Natural killer cell treated with Interleukin-12 subunit alpha and Interleukin-12 subunit beta and Interleukin-15 and Interleukin-18, amount 100 ng/mL, for 72 hours (primary cell): ENCODE results near the gene RNF133. TPM values are rescaled to one million over a fixed set of nuclear protein-coding genes. Genes with fewer than 3 reads are reported as not detected.
"Not testable (repeated sequence)": the region's sequence is repeated elsewhere in the genome, so short reads cannot be mapped to it uniquely, and the experiment has no call there.

Source experiments
- ATAC-seq, 2 donors: fragments of 150-1000 bp; cut with Tn5 transposase in 1 of 2; sonication (Bioruptor Pico), chemical (Tn5 transposase) in 1 of 2; 2 replicates each; pipeline ENCODE4 v1.10.0; 2021
- DNase-seq: peaks from one replicate; pipeline ENCODE4 v3.0.0; 2022; ENCODE audit warnings: low spot score
- H3K27ac Mint-ChIP-seq, 2 donors: 1 replicate in 1 of 2; 2 replicates in 1 of 2; pipeline ENCODE4 v1.8.0; 2022; ENCODE audit warnings: mixed read lengths in 2 of 2, mild to moderate bottlenecking in 1 of 2, moderate library complexity in 1 of 2
- H3K27me3 Mint-ChIP-seq, 2 donors: 1 replicate in 1 of 2; 2 replicates in 1 of 2; pipeline ENCODE4 v1.8.0; 2022; ENCODE audit warnings: mixed read lengths in 2 of 2
- H3K36me3 Mint-ChIP-seq: one replicate; pipeline ENCODE4 v1.8.0; 2022; ENCODE audit warnings: mixed read lengths
- H3K4me1 Mint-ChIP-seq, 2 donors: 1 replicate in 1 of 2; 2 replicates in 1 of 2; pipeline ENCODE4 v1.8.0; 2022; ENCODE audit warnings: low read depth in 2 of 2, mixed read lengths in 2 of 2, mild to moderate bottlenecking in 1 of 2
- H3K4me3 Mint-ChIP-seq: one replicate; pipeline ENCODE4 v1.8.0; 2022; ENCODE audit warnings: mixed read lengths
- H3K9me3 Mint-ChIP-seq: 2 replicates; pipeline ENCODE4 v1.8.0; 2022; ENCODE audit warnings: mixed read lengths
- total RNA-seq, 2 donors: library from RNA; stranded (reverse); gene quantifications; one replicate each; pipeline ENCODE4 v1.2.3, GENCODE V29; 2022

The RNF133 gene
- total RNA-seq, 2 donors from 2014 or later, result not detected

GRCh38 chr7:122681186-122681585, 17.7 kb downstream of the RNF133 start:
- not testable (repeated sequence) for ATAC-seq, DNase-seq, H3K27ac Mint-ChIP-seq, H3K27me3 Mint-ChIP-seq, H3K4me1 Mint-ChIP-seq, H3K4me3 Mint-ChIP-seq, H3K36me3 Mint-ChIP-seq
- H3K9me3 Mint-ChIP-seq, result peaks cover 26% of the 10 kb centered on the region

GRCh38 chr7:122679813-122680212, 19.1 kb downstream of the RNF133 start:
- Mint-ChIP-seq H3K27ac (no peak overlapping the region), H3K4me1 (no peaks in the 10 kb centered on the region), H3K9me3 (peaks cover 22% of the 10 kb centered on the region), H3K36me3 (no peaks in the 10 kb centered on the region), H3K27me3 (no peaks in the 10 kb centered on the region), H3K4me3 (no peak overlapping the region)
- ATAC-seq, result no peak
- DNase-seq, result no peak

DNA sequence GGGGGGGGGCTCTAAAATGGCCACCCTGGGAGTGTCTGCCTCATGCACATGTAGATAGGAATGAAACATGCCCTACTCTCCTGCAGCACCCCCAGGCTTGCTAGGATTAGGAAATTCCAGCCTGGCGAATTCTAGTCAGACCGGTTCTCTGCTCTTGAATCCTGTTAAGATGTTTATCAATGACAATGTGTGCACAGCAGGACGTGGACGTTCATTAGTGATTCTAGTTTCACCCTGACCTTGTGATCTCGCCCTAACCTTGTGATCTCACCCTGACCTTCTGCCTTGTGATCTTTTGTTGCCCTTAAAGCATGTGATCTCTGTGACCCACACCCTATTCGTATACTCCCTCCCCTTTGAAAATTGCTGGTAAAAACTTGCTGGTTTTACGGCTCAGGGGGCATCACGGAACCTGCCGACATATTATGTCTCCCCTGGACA, 19.6 kb downstream of the RNF133 start:
- H3K4me3 Mint-ChIP-seq, H3K36me3 Mint-ChIP-seq, H3K4me1 Mint-ChIP-seq, H3K27me3 Mint-ChIP-seq, ATAC-seq, H3K27ac Mint-ChIP-seq, DNase-seq: not testable (repeated sequence)
- H3K9me3 Mint-ChIP-seq, result peaks cover 22% of the 10 kb centered on the region

DNA sequence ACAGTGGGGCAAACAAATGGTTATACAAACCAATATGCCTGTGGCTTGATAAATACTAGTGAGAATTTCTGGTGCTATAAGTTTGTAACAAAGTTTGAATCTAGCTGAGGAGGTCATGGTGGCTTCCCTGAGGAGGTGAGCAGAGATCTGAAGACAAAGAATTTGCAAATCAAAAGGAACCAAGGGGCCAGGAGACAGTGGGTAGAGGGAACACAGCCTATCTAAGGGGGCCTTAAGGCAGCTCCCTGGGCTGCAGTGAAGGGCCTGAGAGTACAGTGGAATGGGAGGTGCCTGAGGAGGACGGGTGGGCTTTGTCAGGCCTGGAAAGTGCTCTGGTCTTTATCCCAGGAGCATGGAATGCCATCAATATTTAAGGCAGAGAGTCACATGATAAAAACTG, 21.8 kb downstream of the RNF133 start:
- no peaks in the 10 kb centered on the region for H3K27me3 Mint-ChIP-seq

GRCh38 chr7:122676466-122676865, 22.5 kb downstream of the RNF133 start:
- Mint-ChIP-seq H3K4me1 (no peaks in the 10 kb centered on the region), H3K9me3 (peaks cover 20% of the 10 kb centered on the region), H3K27me3 (no peaks in the 10 kb centered on the region), H3K4me3 (no peak overlapping the region), H3K27ac (no peak overlapping the region), H3K36me3 (no peaks in the 10 kb centered on the region)
- DNase-seq (no peak), ATAC-seq (no peak)

More for the DNA sequence above, 21.8 kb downstream of the RNF133 start:
- H3K4me3 Mint-ChIP-seq, result no peak overlapping the region
- ATAC-seq (no peak), DNase-seq (no peak)
- H3K9me3 Mint-ChIP-seq, result peaks cover 18% of the 10 kb centered on the region
- no peaks in the 10 kb centered on the region for H3K36me3 Mint-ChIP-seq
- no peak overlapping the region for H3K27ac Mint-ChIP-seq
- no peaks in the 10 kb centered on the region for H3K4me1 Mint-ChIP-seq

- Mint-ChIP-seq H3K4me1 (no peaks in the 10 kb centered on the region), H3K36me3 (no peaks in the 10 kb centered on the region), H3K9me3 (peaks cover 25% of the 10 kb centered on the region), H3K4me3 (no peak overlapping the region), H3K27me3 (no peaks in the 10 kb centered on the region), H3K27ac (no peak overlapping the region)
- ATAC-seq, result no peak
- DNase-seq, result no peak
Measured at GRCh38 chr7:122675621-122676020, 23.3 kb downstream of the RNF133 start.

- Mint-ChIP-seq H3K27ac (no peak overlapping the region), H3K9me3 (peaks cover 26% of the 10 kb centered on the region), H3K27me3 (no peaks in the 10 kb centered on the region), H3K4me3 (no peak overlapping the region), H3K4me1 (no peaks in the 10 kb centered on the region), H3K36me3 (no peaks in the 10 kb centered on the region)
- DNase-seq (no peak), ATAC-seq (no peak)
Measured at GRCh38 chr7:122675011-122675410, 23.9 kb downstream of the RNF133 start.

DNA sequence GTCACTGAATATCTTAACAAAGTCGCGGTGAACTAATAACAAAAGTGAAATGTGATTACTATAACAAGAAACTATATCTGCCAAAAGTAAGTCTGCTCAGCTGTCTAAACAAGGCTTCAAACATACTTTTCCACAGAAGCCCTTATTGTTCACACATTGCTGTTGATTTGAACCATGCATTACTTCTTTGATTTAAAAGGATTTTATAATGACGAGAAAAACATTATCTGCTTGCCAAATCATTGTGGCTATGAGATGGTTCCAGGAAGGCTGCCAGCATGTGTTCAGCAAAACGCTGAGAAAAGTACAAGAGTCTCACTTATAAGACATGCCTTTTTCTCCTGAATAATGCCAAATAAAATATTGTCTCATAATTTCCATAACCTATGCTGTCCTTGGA, 24.4 kb downstream of the RNF133 start:
- Mint-ChIP-seq H3K9me3 (peaks cover 30% of the 10 kb centered on the region), H3K27ac (no peak overlapping the region), H3K36me3 (no peaks in the 10 kb centered on the region), H3K4me1 (no peaks in the 10 kb centered on the region), H3K27me3 (no peaks in the 10 kb centered on the region), H3K4me3 (no peak overlapping the region)
- ATAC-seq (no peak), DNase-seq (no peak)

DNA sequence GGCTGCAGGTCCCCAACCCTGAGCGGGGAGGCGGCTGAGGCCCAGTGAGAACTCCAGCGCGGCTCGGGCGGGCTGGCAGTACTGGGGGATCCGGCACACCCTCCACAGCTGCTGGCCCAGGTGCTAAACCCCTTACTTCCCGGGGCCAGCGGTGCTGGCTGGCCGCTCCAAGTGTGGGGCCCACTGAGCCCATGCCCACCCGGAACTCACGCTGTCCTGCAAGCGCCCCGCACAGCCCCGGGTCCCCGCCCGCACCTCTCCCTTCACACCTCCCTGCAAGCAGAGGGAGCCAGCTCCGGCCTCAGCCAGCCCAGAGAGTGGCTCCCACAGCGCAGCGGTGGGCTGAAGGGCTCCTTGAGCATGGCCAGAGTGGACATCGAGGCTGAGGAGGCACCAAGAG, 25.0 kb downstream of the RNF133 start:
- H3K9me3 Mint-ChIP-seq, result peaks cover 29% of the 10 kb centered on the region
- no peak overlapping the region for H3K27ac Mint-ChIP-seq
- DNase-seq (no peak), ATAC-seq (no peak)
- no peaks in the 10 kb centered on the region for H3K4me1 Mint-ChIP-seq
- H3K36me3 Mint-ChIP-seq, result no peaks in the 10 kb centered on the region
- no peak overlapping the region for H3K4me3 Mint-ChIP-seq
- H3K27me3 Mint-ChIP-seq, result no peaks in the 10 kb centered on the region

DNA sequence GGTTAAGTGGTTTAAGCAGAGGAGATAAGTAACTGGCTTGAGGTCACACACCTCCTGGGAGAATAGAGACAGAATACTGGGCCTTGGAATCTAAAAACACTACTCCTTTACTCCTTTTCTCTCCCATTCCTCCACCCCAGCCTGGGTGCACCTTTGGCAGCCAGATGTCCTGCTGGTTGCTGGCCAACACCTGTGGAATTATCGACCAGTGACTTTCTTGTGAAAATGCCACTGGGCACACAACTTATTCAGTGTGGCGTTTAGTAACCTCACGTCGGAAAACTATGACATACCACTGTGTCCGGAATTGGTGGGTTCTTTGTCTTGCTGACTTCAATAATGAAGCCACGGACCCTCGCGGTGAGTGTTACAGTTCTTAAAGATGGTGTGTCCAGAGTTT, 26.4 kb downstream of the RNF133 start:
- H3K4me3 Mint-ChIP-seq, result no peak overlapping the region
- H3K36me3 Mint-ChIP-seq, result peaks cover 6% of the 10 kb centered on the region
- ATAC-seq, result no peak
- H3K4me1 Mint-ChIP-seq, result no peaks in the 10 kb centered on the region
- DNase-seq, result no peak
- H3K27me3 Mint-ChIP-seq, result no peaks in the 10 kb centered on the region
- no peak overlapping the region for H3K27ac Mint-ChIP-seq
- peaks cover 28% of the 10 kb centered on the region for H3K9me3 Mint-ChIP-seq

- no peak for DNase-seq
- Mint-ChIP-seq H3K9me3 (peaks cover 20% of the 10 kb centered on the region), H3K4me1 (no peaks in the 10 kb centered on the region), H3K36me3 (peaks cover 10% of the 10 kb centered on the region), H3K4me3 (no peak overlapping the region), H3K27me3 (no peaks in the 10 kb centered on the region), H3K27ac (no peak overlapping the region)
- ATAC-seq, result no peak
Measured at GRCh38 chr7:122663733-122664132, 35.2 kb downstream of the RNF133 start.

- no peak for ATAC-seq
- no peak for DNase-seq
- Mint-ChIP-seq H3K9me3 (peaks cover 21% of the 10 kb centered on the region), H3K27me3 (no peaks in the 10 kb centered on the region), H3K4me1 (no peaks in the 10 kb centered on the region), H3K4me3 (no peak overlapping the region), H3K27ac (no peak overlapping the region), H3K36me3 (no peaks in the 10 kb centered on the region)
Measured at GRCh38 chr7:122658856-122659255, 40.1 kb downstream of the RNF133 start.

GRCh38 chr7:122653685-122654084, 45.2 kb downstream of the RNF133 start:
- DNase-seq (no peak), ATAC-seq (no peak)
- Mint-ChIP-seq H3K4me3 (no peak overlapping the region), H3K27ac (no peak overlapping the region), H3K9me3 (peaks cover 28% of the 10 kb centered on the region), H3K4me1 (no peaks in the 10 kb centered on the region), H3K27me3 (no peaks in the 10 kb centered on the region), H3K36me3 (no peaks in the 10 kb centered on the region)

- DNase-seq (no peak), ATAC-seq (no peak)
- H3K4me3 Mint-ChIP-seq, result no peak overlapping the region
- H3K27me3 Mint-ChIP-seq, result no peaks in the 10 kb centered on the region
- no peaks in the 10 kb centered on the region for H3K36me3 Mint-ChIP-seq
- no peak overlapping the region for H3K27ac Mint-ChIP-seq
- peaks cover 28% of the 10 kb centered on the region for H3K9me3 Mint-ChIP-seq
- H3K4me1 Mint-ChIP-seq, result no peaks in the 10 kb centered on the region
Measured at GRCh38 chr7:122652876-122653275, 46.0 kb downstream of the RNF133 start.

DNA sequence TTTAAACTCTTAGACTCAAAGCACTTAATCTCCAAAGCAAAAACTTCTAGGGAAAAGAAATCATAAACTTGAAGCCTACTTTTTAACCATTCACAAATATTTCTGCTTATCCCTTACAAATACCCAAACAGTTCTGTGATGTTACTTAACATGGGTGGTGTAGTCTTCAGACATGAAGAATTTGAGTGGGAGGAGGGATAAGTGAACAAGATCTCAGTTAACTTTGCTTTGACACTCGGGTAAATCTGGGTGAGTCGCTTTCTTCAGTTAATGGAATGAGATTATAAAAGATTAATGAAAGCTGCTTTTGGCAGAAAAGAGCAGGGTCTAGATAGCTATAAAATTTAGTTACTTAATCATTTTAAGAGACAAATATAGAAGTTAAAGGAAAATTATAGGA, 47.5 kb downstream of the RNF133 start:
- no peak overlapping the region for H3K27ac Mint-ChIP-seq
- peaks cover 31% of the 10 kb centered on the region for H3K9me3 Mint-ChIP-seq

More for the DNA sequence above, 47.5 kb downstream of the RNF133 start:
- Mint-ChIP-seq H3K36me3 (no peaks in the 10 kb centered on the region), H3K27me3 (no peaks in the 10 kb centered on the region), H3K4me3 (no peak overlapping the region), H3K4me1 (no peaks in the 10 kb centered on the region)
- no peak for ATAC-seq
- no peak for DNase-seq
